ENCODE data around the gene NCK1. TPM values are rescaled to one million over a fixed set of nuclear protein-coding genes. Genes with fewer than 3 reads are reported as not detected.

Gene NCK1
- total RNA-seq, 1 donor from 2014 or later: 54.0 TPM

- DNase-seq: no peak
Measured at GRCh38 chr3:136989781-136990524, 127.9 kb downstream of the NCK1 start.

GRCh38 chr3:136990826-136991225 is 128.8 kb downstream of the NCK1 start:
- no peak overlapping the region for H3K27ac ChIP-seq
- ATAC-seq: no peak
- no peak for TF ChIP-seq CTCF (IDR thresholded peaks at IDR 0.05)
- no peak for DNase-seq
- no peak overlapping the region for H3K4me3 ChIP-seq
- H3K36me3 ChIP-seq: no peaks in the 10 kb centered on the region
- intact Hi-C loops (cut with DNase I): no loop called here
- no peaks in the 10 kb centered on the region for H3K27me3 ChIP-seq
- peaks cover 16% of the 10 kb centered on the region for H3K4me1 ChIP-seq
- no peaks in the 10 kb centered on the region for H3K9me3 ChIP-seq

More at GRCh38 chr3:136989781-136990524, 127.9 kb downstream of the NCK1 start:
- Histone ChIP-seq H3K9me3 (no peaks in the 10 kb centered on the region), H3K4me3 (no peak overlapping the region), H3K36me3 (no peaks in the 10 kb centered on the region), H3K27me3 (no peaks in the 10 kb centered on the region), H3K4me1 (peaks cover 7% of the 10 kb centered on the region), H3K27ac (no peak overlapping the region)
- intact Hi-C loops (cut with DNase I): no loop called here
- no peak for ATAC-seq
- no peak for TF ChIP-seq CTCF (IDR thresholded peaks at IDR 0.05)

- TF ChIP-seq CTCF (IDR thresholded peaks at IDR 0.05): no peak
- Histone ChIP-seq H3K27ac (no peak overlapping the region), H3K4me1 (peaks cover 16% of the 10 kb centered on the region), H3K4me3 (no peak overlapping the region), H3K36me3 (no peaks in the 10 kb centered on the region), H3K9me3 (no peaks in the 10 kb centered on the region), H3K27me3 (no peaks in the 10 kb centered on the region)
- no peak for ATAC-seq
- intact Hi-C loops (cut with DNase I): no loop called here
- DNase-seq: no peak
Measured at GRCh38 chr3:136992115-136992514, 130.1 kb downstream of the NCK1 start.

- no peak for TF ChIP-seq CTCF (IDR thresholded peaks at IDR 0.05)
- Histone ChIP-seq H3K9me3 (no peaks in the 10 kb centered on the region), H3K4me1 (peaks cover 16% of the 10 kb centered on the region), H3K4me3 (no peak overlapping the region), H3K36me3 (no peaks in the 10 kb centered on the region), H3K27me3 (no peaks in the 10 kb centered on the region), H3K27ac (peak overlapping the region; percentile 86)
- peak; percentile 93 for ATAC-seq
- intact Hi-C loops (cut with DNase I): no loop called here
- peak; percentile 88 for DNase-seq
Measured at GRCh38 chr3:136994772-136995516, 132.9 kb downstream of the NCK1 start.

GRCh38 chr3:136995652-136996051 is 133.6 kb downstream of the NCK1 start:
- DNase-seq (no peak), ATAC-seq (peak; percentile 37)
- H3K9me3 ChIP-seq: no peaks in the 10 kb centered on the region
- no peaks in the 10 kb centered on the region for H3K36me3 ChIP-seq
- H3K4me3 ChIP-seq: no peak overlapping the region
- peak overlapping the region; percentile 86 for H3K27ac ChIP-seq
- TF ChIP-seq CTCF (IDR thresholded peaks at IDR 0.05): no peak
- H3K27me3 ChIP-seq: no peaks in the 10 kb centered on the region
- H3K4me1 ChIP-seq: peaks cover 16% of the 10 kb centered on the region
- intact Hi-C loops (cut with DNase I): no loop called here

Other genes with a start within 250 kb of the NCK1 start
- gene STAG1, start 109.8 kb upstream of the NCK1 start, total RNA-seq: 40.8 TPM
- gene SLC35G2, start 43.1 kb upstream of the NCK1 start, total RNA-seq: 7.8 TPM
- gene IL20RB, start 95.8 kb downstream of the NCK1 start, total RNA-seq: 3.7 TPM